K562 (cell line): ENCODE results near the gene RNASE8. TPM values are rescaled to one million over a fixed set of nuclear protein-coding genes. Genes with fewer than 3 reads are reported as not detected.

ENCODE experiments used
- ATAC-seq: fragments of 200-7000 bp; cut with Tn5 transposase; 3 replicates; pipeline ENCODE4 v1.9.1; 2020; ENCODE audit warnings: moderate library complexity
- BruUV-seq: library from RNA; stranded (reverse); fragments of 400-500 nt; replicated peaks from 2 replicates; lab custom pipeline; 2021; lab: Mats Ljungman, UMichigan
- CTCF ChIA-PET: fragments of 300-600 bp; formaldehyde crosslinking; extraction: SDS; loops from one replicate; lab custom pipeline; 2021; ENCODE audit warnings: low intra/inter-chr PET ratio; lab: Yijun Ruan, JAX
- POLR2A ChIA-PET: fragments of 300-600, 350-650 bp; sonication (Branson Sonifier 250); formaldehyde crosslinking; extraction: SDS; loops from one replicate; lab custom pipeline; 2021; ENCODE audit warnings: antibody characterized with exemption, inconsistent platforms; lab: Yijun Ruan, JAX
- DNase-seq, 4 experiments: peaks; one replicate each; pipeline versions ENCODE4 v3.0.0 to v3.0.0-alpha.2; 2011 to 2018; ENCODE audit warnings: low spot score in 3 of 4, mixed read lengths in 3 of 4; ENCODE audit errors: extremely low read depth in 1 of 4
- FAIRE-seq: peaks from 2 replicates; lab custom pipeline; 2011; peaks lifted over from hg19 to GRCh38; lab: Jason Lieb, UNC
- H2AFZ ChIP-seq: 2 replicates; pipeline ENCODE4 v1.6.0; 2011; ENCODE audit warnings: low read depth, low read length, control low read depth, inconsistent platforms
- H3K27ac ChIP-seq: fragments of 200-600 bp; 3 replicates; pipeline ENCODE4 v1.8.0; 2011; ENCODE audit warnings: low read depth, mild to moderate bottlenecking, control low read depth, inconsistent platforms, low read length, moderate library complexity, mixed read lengths; ENCODE audit errors: extremely low read depth
- H3K27me3 ChIP-seq, 2 experiments: fragments of 300-600 bp in 1 of 2; 2 replicates in 1 of 2; 3 replicates in 1 of 2; pipeline versions ENCODE4 v1.6.0 to v1.8.0; 2011; ENCODE audit warnings: inconsistent platforms in 2 of 2, low read length in 2 of 2, mild to moderate bottlenecking in 1 of 2, mixed read lengths in 1 of 2, moderate library complexity in 1 of 2; ENCODE audit not compliant: control insufficient read depth in 2 of 2, insufficient read depth in 2 of 2
- H3K36me3 ChIP-seq: fragments of 300-600 bp; 3 replicates; pipeline ENCODE4 v1.8.0; 2011; ENCODE audit warnings: mild to moderate bottlenecking, low read length, inconsistent platforms; ENCODE audit not compliant: control insufficient read depth, insufficient read depth
- H3K4me1 ChIP-seq, 2 experiments: fragments of 200-600 bp in 1 of 2; replicated peaks in 1 of 2; 2 replicates in 1 of 2; 3 replicates in 1 of 2; pipeline versions ENCODE4 v1.5.1 to v1.8.0; 2011; ENCODE audit warnings: inconsistent platforms in 2 of 2, low read length in 2 of 2, mild to moderate bottlenecking in 1 of 2, mixed read lengths in 1 of 2, moderate library complexity in 1 of 2; ENCODE audit not compliant: control insufficient read depth in 2 of 2, insufficient read depth in 2 of 2
- H3K4me2 ChIP-seq: 2 replicates; pipeline ENCODE4 v1.6.1; 2011; ENCODE audit warnings: low read length, control low read depth, inconsistent platforms, mixed read lengths; ENCODE audit not compliant: insufficient read depth
- H3K4me3 ChIP-seq: fragments of 200-600 bp; sonication (generic), shearing (Covaris generic); 2 replicates; pipeline ENCODE4 v1.5.1; 2016; ENCODE audit warnings: control low read depth, inconsistent platforms
- H3K79me2 ChIP-seq: fragments of 200-600 bp; 3 replicates; pipeline ENCODE4 v1.8.0; 2011; ENCODE audit warnings: low read length, inconsistent platforms; ENCODE audit not compliant: control insufficient read depth, insufficient read depth
- H3K9ac ChIP-seq, 2 experiments: 2 replicates each; pipeline versions ENCODE4 v1.6.0 to v1.6.1; 2011; ENCODE audit warnings: low read depth in 2 of 2, low read length in 2 of 2, control low read depth in 1 of 2, inconsistent platforms in 1 of 2, mild to moderate bottlenecking in 1 of 2, mixed read lengths in 1 of 2; ENCODE audit not compliant: insufficient read depth in 1 of 2
- H3K9me1 ChIP-seq: one replicate; pipeline ENCODE4 v1.6.0; 2011; ENCODE audit warnings: inconsistent platforms, mild to moderate bottlenecking, low read length, moderate library complexity; ENCODE audit not compliant: control insufficient read depth, insufficient read depth
- H3K9me3 ChIP-seq: replicated peaks from 2 replicates; pipeline ENCODE4 v1.5.1; 2011; ENCODE audit warnings: low read depth, low read length, inconsistent platforms; ENCODE audit not compliant: control insufficient read depth, insufficient read depth
- H4K20me1 ChIP-seq: replicated peaks from 2 replicates; pipeline ENCODE4 v1.6.1; 2011; ENCODE audit warnings: low read length, inconsistent platforms, mixed read lengths; ENCODE audit not compliant: control insufficient read depth, insufficient read depth
- CAMTA2 ChIP-seq: fragments of 250-450 bp; sonication (Bioruptor Pico); conservative IDR thresholded peaks from 2 replicates; pipeline ENCODE4 v1.5.1; 2022
- CCAR2 ChIP-seq: fragments of 200-400 bp; formaldehyde crosslinking; IDR thresholded peaks from 2 replicates; pipeline ENCODE4 v1.6.1; 2017; ENCODE audit warnings: mild to moderate bottlenecking, low read depth, low read length
- CSDE1 ChIP-seq, 2 experiments: fragments of 450-650 bp; IDR thresholded peaks; 2 replicates each; pipeline ENCODE4 v1.6.1; 2016; ENCODE audit warnings: mild to moderate bottlenecking in 1 of 2
- CTBP1 ChIP-seq: fragments of 450-650 bp; IDR thresholded peaks from 2 replicates; pipeline ENCODE4 v1.6.1; 2016; ENCODE audit warnings: borderline replicate concordance
- HLTF ChIP-seq: fragments of 450-650 bp; IDR thresholded peaks from 2 replicates; pipeline ENCODE4 v1.6.1; 2016
- IRF9 ChIP-seq: fragments of 450-650 bp; IDR thresholded peaks from 2 replicates; pipeline ENCODE4 v1.6.1; 2016; ENCODE audit warnings: missing biosample characterization, missing genetic modification characterization
- KDM1A ChIP-seq, 2 experiments: fragments of 450-650 bp; IDR thresholded peaks; 2 replicates each; pipeline ENCODE4 v1.6.1; 2016; ENCODE audit warnings: mild to moderate bottlenecking in 2 of 2
- MYNN ChIP-seq, 2 experiments: sonication (generic); formaldehyde crosslinking in 1 of 2; IDR thresholded peaks; 2 replicates each; pipeline versions ENCODE4 v1.5.0 to v1.6.1; 2016 to 2020; ENCODE audit warnings: antibody characterized with exemption in 1 of 2, missing genetic modification reagents in 1 of 2
- PATZ1 ChIP-seq: fragments of 250-450 bp; sonication (Bioruptor Pico); IDR thresholded peaks from 2 replicates; pipeline ENCODE4 v1.5.0; 2020; ENCODE audit warnings: mild to moderate bottlenecking, borderline replicate concordance
- POLR2G ChIP-seq: fragments of 200-400 bp; formaldehyde crosslinking; IDR thresholded peaks from 2 replicates; pipeline ENCODE4 v1.6.1; 2017; ENCODE audit warnings: low read depth, mild to moderate bottlenecking, antibody characterized with exemption, low read length, moderate library complexity
- RCOR1 ChIP-seq, 2 experiments: IDR thresholded peaks; 2 replicates each; pipeline ENCODE4 v1.6.1; 2012; ENCODE audit warnings: low read depth in 2 of 2, low read length in 2 of 2, borderline replicate concordance in 1 of 2, improper control_type of control experiment in 1 of 2
- RERE ChIP-seq: sonication (generic); formaldehyde crosslinking; IDR thresholded peaks from 2 replicates; pipeline ENCODE4 v1.8.0; 2023; ENCODE audit warnings: missing genetic modification reagents, mild to moderate bottlenecking, borderline replicate concordance
- WGBS: fragments of 100-300 bp; shearing (Covaris generic); methylation state at CpG from one replicate; pipeline ENCODE4 v1.1.6; 2016; ENCODE audit warnings: low coverage, mixed read lengths; ENCODE audit not compliant: insufficient coverage; ENCODE audit errors: missing lambda C conversion rate; 5-methylcytosine and 5-hydroxymethylcytosine counted together
- in situ Hi-C: fragments of 300-500 bp; cut with MboI; formaldehyde crosslinking; loops from 4 replicates; pipeline ENCODE4 v1.15.0; 2018; ENCODE audit warnings: inconsistent platforms, mixed read lengths
- intact Hi-C: fragments of 100-400 bp; cut with micrococcal nuclease; formaldehyde crosslinking; loops from 2 replicates; pipeline ENCODE4 v1.14.2; 2022
- polyA plus RNA-seq, 8 experiments: library from polyadenylated mRNA; depleted of rRNA in 4 of 8; stranded (reverse) in 5 of 8; unstranded in 3 of 8; fragments of >200 nt; fragmentation: Nextera tagmentation in 2 of 8; fragmentation: Illumina TruSeq in 1 of 8; extraction: Ambion mirVana in 2 of 8; extraction: Trizol in 1 of 8; gene quantifications; 2 replicates each; pipeline versions ENCODE4 v1.2.1 to v1.2.3, GENCODE V29; 2011 to 2014; ENCODE audit warnings: inconsistent platforms in 1 of 8, missing spikeins in 1 of 8
- total RNA-seq, 7 experiments: library from RNA; depleted of rRNA in 6 of 7; stranded (reverse); fragments of >200 nt in 6 of 7; fragmentation: Illumina TruSeq in 2 of 7; extraction: Trizol in 2 of 7; gene quantifications; 2 replicates each; pipeline versions ENCODE4 v1.2.1 to v1.2.3, GENCODE V29; 2011 to 2021; ENCODE audit warnings: low replicate concordance in 1 of 7

Gene RNASE8
- total and polyA plus RNA-seq, 9 of the 15 experiments (the other 6 are each of a cell fraction or from before 2014, with no cell fraction given): not detected

GRCh38 chr14:21087294-21088091 is 29.9 kb downstream of the RNASE8 start:
- FAIRE-seq (no peak), ATAC-seq (no peak), DNase-seq (no peak)
- H3K36me3 ChIP-seq: peaks cover 5% of the 10 kb centered on the region; the same call in 1 of the 3 replicates
- no peak overlapping the region for H3K27ac ChIP-seq
- H3K9me1 ChIP-seq: no peaks in the 10 kb centered on the region
- POLR2A ChIA-PET: interaction anchor here (0.7 to 1.5 kb wide), 3 partner anchors 13 to 19 kb away, joined by 3 to 4 read pairs (median 4); no protein-coding TSS in a partner anchor
- 46% methylated on average over 11 of the region's 19 CpGs for WGBS
- intact Hi-C loops: no loop called here
- BruUV-seq: no TSS peak
- H3K4me3 ChIP-seq: no peak overlapping the region
- no peaks in the 10 kb centered on the region for H3K79me2 ChIP-seq
- no peaks in the 10 kb centered on the region for H3K27me3 ChIP-seq
- H3K9me3 ChIP-seq: no peaks in the 10 kb centered on the region
- H4K20me1 ChIP-seq: no peaks in the 10 kb centered on the region
- peaks cover 0 to 22% of the 10 kb centered on the region in 2 experiments; a peak in 1 of 5 replicates for H3K4me1 ChIP-seq
- in situ Hi-C loops: no loop called here
- H3K9ac ChIP-seq: no peak overlapping the region
- CTCF ChIA-PET: interaction anchor here (0.7 kb wide), 1 partner anchor 18 kb away, joined by 3 read pairs; no protein-coding TSS in a partner anchor
- H2AFZ ChIP-seq: no peak overlapping the region
- no peak overlapping the region for H3K4me2 ChIP-seq
- 0 out of 4 replicates have a peak, but pooled peaks of 1 of the 2 experiments have one; percentile 16 for TF ChIP-seq KDM1A (IDR thresholded peaks at IDR 0.05)
- 0 out of 2 replicates have a peak, but pooled peaks have one; percentile 19 for TF ChIP-seq POLR2G
- no peak for TF ChIP-seq PATZ1 (CRISPR knock-in tag)
- TF ChIP-seq RCOR1 (IDR thresholded peaks at IDR 0.05; ENCODE audit: borderline replicate concordance in 1 of 2, low read depth in 2 of 2, low read length in 2 of 2): 0 out of 4 replicates have a peak, but pooled peaks of 1 of the 2 experiments have one; percentile 3
- no peak for TF ChIP-seq CAMTA2 (CRISPR knock-in tag)
- no peak for TF ChIP-seq IRF9 (tag)
- TF ChIP-seq CTBP1: peak; percentile 43; the same call in 1 of the 2 replicates
- TF ChIP-seq RERE (CRISPR knock-in tag): no peak
- TF ChIP-seq HLTF: no peak
- peak; percentile 63; the same call in 1 of the 2 replicates for TF ChIP-seq MYNN (IDR thresholded peaks at IDR 0.05)
- TF ChIP-seq MYNN (CRISPR knock-in tag; IDR thresholded peaks at IDR 0.05): no peak
- 0 out of 4 replicates have a peak, but pooled peaks of 1 of the 2 experiments have one; percentile 54 for TF ChIP-seq CSDE1 (IDR thresholded peaks at IDR 0.05)
- no peak for TF ChIP-seq CCAR2
